Activated CD8-positive, alpha-beta memory T cell treated with anti-CD3 and anti-CD28 coated beads for 24 hours (primary cell): ENCODE data around the gene ASB6.
"Not testable (repeated sequence)": the region's sequence is repeated elsewhere in the genome, so short reads cannot be mapped to it uniquely, and the experiment has no call there.

Experiments
- DNase-seq: peaks from one replicate; pipeline ENCODE4 v3.0.0-alpha.2; 2020

Gene ASB6

GRCh38 chr9:129666575-129666974 is 24.6 kb upstream of the ASB6 start:
- DNase-seq, result no peak

GRCh38 chr9:129665814-129666520 is 24.0 kb upstream of the ASB6 start:
- no peak for DNase-seq

DNA sequence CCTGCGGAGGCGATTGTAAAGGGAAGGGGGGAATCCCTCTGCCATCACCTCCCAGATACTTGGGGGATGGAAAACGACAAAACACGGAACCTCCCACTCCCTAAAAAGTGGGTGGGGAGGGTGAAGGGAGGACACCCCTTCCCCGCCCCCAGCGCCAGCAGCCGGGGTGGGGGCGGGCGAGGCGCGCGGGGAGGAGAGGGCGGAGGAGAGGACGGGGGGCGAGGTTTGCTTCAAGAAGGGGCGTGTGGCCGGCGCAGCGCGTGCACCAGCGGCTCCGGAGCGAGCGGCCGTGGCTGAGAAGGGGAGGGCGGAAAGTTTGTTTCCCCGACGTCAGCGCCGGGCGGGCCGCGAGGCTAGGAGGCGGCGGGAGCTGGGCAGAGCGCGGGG is 23.4 kb upstream of the ASB6 start, which contains the start of gene PRRX2:
Gene PRRX2 (plus strand): TSS at position 259 of the 387 bp plus-strand sequence. CDS start 221 bp downstream, outside the sequence.
- peak; percentile 72 for DNase-seq

DNA sequence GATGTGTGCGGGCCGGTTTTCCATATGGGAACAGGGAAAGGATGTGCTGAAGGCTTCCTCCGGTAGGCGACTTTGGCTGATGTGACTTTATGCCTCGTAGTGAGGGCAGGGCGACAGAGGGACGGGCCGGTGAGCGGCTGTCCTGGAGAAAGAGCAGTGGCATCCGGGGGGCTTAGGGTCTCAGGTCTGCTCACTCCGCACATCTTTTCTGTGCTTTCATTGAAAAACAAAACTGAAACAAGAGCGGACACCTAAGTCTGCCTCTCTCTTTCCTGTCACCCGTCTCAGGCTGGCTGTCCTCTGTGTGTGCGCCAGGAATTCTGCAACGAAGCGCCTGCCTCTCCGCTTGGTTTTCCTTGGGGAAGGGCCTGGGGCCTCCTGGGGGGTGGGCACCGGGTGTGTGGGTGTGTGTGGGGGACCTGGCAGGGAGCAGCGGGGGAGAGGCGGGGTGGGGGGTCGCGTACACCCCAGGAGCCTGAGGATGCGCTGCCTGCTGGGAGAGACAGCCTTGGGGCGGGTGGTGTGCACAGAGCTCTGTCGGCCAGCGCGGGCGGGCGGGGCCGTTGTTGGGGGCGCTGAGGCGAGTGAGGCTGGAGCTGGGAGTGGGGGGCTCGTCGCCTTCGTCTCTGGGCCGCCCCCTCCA is 22.9 kb upstream of the ASB6 start:
- no peak for DNase-seq

DNA sequence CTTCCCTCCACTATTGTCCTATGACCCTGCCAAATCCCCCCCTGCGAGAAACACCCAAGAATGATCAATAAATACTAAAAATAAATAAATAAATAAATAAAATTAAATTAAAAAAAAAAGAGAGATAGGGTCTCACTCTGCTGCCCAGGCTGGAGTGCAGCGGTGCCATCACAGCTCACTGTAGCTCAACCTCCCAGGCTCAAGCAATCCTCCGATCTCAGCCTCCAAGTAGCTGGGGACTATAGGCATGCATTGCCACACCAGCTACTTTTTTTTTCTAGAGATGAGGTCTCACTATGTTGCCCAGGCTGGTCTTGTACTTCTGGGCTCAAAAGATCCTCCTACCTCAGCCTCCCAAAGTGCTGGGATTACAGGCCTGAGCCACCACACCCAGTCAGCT is 20.3 kb upstream of the ASB6 start:
- DNase-seq, result not testable (repeated sequence)

GRCh38 chr9:129661029-129661428 is 19.1 kb upstream of the ASB6 start:
- no peak for DNase-seq

GRCh38 chr9:129656795-129657390 is 14.9 kb upstream of the ASB6 start:
- DNase-seq, result no peak

GRCh38 chr9:129655696-129656095 is 13.7 kb upstream of the ASB6 start:
- no peak for DNase-seq

DNA sequence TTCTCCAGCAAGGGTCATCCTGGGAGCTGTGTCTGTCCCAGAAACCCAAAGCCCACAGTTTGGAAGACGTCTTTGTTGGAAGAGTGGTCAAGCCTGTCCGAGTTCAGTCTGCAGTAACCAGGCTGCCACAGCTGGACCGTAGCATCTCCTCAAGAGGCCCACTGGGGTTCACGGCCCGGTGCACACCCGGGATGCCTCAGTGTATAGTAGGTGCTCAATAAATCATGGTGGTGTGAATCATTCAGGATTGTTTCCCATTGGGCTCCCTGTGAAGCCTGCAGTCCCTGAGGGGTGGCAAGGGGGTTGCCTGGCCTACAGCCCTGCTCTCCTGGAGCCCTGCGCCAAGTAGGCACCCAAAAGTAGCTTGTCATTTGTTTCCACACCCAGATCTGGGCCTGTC is 13.2 kb upstream of the ASB6 start:
- no peak for DNase-seq

GRCh38 chr9:129654554-129655040 is 12.6 kb upstream of the ASB6 start:
- no peak for DNase-seq

DNA sequence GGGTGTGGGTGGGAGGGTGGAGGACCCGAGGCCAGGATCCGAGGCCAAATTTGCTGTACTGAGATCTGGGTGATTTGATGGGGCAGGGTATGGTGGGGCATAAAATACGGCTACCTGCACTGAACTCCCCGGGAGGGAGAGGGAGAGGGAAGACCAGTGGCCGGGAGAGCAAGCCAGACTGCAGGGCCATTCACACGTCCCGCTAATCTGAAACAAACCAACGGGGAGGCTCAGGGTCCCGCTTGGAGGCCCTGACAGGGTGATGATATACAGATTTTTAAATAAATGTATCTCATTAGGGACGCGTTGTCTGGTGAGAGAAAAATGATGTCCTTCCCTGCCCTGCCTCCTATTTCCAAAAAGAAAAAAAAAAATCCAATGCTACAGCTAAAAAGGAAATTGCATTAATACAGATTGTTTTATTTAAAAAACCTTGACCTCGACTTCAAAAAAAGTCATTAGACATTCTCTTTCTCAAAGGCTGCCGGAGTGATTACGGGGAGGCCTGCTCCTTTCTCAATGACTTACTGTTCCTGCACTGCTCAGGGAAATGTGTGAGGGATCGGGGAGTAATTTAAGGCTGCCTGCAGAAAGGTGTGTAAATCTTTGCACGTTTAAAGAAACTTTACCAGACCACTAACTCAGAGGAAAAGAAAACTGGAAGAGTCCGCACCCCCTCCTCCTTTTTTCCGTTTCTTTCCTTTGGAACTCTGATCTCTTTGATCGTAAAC is 12.0 kb upstream of the ASB6 start:
- no peak for DNase-seq

DNA sequence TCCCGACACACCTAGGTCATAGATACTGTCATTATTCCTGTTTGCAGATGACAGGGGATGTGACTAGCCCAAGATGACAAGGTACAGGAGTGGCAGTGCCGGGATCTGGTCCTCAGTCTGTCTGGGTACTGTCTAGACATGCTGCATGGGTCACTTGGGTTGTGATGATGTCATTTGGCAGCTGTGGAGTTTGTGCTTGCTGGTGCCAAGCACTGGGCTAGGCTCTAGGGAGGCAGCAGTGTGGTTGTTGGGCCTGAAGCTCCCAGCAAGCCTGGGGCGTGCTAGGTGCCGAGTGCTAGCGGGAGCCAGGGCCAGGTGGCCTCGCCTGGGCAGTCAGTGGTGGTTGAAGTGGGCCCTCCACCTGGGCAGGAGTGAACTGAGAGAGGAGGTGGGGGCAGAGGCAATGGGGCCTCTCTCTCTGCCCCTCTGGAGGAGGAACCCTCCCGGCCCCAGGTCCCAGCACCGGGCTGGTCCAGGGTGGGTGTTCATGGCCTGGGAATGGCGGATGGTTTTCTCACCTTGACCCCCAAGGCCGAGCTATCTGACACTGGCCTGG is 8.8 kb upstream of the ASB6 start:
- no peak for DNase-seq

DNA sequence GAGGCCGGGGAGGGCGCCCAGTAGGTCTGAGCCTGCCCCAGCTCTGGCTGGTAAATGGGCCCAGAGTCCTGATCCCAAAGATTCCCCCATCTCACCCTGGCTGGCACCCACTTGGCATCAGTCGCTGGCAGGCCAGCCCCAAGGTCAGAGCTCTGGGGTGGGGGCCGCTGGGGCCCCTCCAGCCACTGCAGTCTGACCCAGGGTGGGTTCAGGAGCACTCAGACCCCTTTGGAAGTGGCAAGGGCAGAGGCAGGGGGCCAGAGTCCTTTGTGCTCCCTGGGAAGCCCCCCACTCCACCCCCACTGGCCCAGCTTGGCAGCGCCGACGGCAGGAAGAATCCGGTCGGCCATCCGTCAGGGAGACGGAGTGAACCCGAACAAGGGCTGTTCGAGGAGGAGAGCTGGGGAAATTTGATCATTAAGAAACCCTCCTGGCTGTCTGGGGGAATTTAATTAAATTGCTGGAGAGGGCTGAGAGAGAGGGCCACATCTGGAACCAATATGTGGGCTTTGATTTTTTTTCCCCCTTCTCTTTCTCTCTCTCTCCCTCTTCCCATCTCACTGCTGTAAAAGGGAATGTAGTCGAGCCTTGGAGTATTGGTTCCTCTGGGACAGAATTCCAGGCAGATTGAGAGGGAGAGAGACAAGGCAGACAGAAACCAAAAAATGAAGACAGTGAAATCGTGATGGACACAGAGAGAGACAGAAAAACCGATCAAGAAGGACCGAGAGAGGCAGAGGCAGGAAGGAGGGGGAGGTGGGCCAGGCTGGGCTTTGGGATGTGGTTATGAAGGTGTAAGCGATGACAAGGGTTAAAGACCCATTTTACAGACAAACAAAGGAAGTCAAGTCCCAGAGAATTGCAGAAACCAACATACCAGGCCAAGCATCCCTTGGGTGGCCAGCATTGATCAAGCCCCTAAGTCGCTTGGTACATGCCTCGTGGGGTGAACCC is 8.1 kb upstream of the ASB6 start:
- DNase-seq, result no peak

DNA sequence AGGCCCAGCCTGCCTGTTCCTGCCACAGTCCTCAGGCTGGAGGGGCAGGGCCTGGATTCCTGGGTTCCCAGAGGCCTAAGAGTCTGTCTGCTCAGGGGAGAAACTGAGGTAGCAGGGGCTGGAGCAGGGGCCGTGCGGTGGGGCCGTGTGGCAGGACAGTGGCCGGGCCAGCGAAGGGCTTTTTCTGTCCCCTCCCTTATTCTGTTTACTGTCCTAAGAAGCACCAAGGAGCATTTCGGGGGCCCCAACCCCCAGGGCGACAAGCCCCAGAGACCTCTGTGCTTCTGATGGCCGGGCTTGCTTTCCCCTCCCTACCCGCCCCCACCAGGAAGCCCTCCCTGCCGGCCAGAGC is 6.8 kb upstream of the ASB6 start:
- DNase-seq, result no peak

DNA sequence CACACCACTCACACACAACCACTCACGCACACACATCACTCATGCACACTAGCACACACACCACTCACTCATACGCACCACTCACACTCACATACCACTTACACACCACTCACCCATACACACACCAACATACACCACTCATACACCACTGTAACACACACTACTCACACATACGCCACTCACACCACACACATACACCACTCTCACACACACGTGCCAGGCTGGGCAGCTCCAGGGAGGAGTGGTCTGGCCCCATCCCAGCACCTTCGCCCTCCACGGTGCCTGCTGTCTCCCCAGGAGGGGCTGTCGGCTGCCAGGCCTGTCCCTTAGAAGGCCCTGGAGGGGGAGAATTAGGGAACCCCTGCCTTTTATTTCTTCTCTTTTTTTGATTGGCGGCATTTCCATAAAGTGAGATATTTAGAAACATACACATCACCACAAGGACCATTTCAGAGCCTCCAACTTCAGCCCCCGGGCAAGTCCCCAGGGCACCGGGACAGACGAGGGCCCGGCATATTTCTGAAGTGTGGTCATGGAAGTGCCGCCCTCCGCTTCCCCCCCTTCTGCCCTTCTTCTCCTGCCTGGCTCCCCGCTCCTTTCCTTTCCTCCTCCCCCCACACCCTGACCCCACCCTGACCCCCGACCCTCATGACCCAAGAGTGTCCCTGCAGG is 6.3 kb upstream of the ASB6 start:
- no peak for DNase-seq

DNA sequence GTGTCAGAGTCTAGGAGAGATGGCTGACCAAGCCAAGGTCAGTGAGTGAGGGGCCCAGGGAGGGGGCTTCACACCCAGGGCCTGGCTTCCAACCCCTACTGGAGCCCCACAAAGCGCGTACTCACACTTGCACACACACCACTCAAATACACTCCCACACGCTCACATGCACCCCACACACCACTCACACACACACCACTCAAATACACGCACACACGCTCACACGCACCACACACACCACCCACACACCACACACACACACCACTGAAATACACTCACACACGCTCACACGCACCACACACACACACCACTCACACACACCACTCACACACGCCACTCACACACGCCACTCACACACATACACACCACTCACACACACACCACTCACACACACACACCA is 5.7 kb upstream of the ASB6 start:
- no peak for DNase-seq

GRCh38 chr9:129646654-129647053 is 4.7 kb upstream of the ASB6 start:
- no peak for DNase-seq

DNA sequence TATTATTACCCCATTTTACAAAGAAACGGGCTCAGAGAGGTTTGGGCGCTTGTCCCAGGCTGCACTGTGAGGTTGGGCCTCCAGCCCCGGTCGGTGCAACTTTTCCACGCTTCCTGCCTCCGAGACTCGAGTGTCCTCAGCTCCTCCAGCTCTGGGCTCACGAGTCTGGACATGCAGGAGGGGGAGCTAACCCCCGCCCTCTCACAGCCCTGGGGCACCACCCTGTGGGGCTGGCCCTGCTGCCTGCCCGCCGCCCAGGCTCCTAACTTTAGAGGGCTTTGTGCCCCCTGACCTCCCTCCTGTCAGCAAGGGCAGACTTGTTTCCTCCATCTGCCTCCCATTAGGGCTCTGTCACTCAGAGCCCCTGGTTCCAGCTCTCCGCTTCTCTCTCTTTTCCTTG is 4.3 kb upstream of the ASB6 start:
- DNase-seq, result no peak

DNA sequence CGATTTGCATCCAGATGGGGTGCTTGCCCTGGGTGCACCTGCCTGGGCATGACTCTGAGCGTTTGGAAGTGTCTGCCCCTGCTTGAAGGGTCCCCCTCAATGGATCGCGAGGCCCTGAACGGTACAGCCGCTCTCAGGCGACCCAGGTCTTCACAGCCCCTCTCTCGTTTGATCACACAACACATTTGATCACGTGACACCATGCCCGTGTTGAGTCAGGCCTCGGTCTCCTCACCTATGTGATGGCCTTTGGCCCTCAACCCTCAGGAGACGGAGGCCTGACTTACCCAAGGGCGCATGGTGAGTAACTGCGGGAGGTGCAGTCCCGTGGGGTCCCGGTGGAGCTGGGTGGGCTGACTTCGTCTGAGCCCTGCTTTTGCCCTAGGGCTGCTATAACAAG is 3.0 kb upstream of the ASB6 start:
- no peak for DNase-seq

- no peak for DNase-seq
These were observed 2.4 kb upstream of the ASB6 start for GRCh38 chr9:129644365-129644764.

DNA sequence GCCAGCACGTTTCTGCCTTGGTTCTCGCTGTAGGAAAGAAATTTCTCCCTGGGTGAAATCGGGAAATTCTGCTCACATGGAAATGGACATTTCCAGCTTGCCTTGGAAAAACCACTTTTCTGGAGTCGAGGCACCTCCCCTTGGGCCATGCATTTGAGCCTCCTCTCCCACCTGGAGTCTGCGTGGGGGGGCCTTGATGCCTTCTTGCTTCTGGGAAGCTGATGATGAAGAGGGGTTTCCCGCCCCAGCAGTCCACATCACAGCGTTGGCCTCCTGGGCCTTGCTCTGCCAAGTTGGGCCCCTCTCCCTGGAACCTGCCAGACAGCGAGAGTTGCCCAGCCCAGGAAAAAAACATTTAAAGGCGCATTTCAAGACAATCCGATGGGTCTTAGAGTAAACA is 1.8 kb upstream of the ASB6 start:
- no peak for DNase-seq
